ENCODE results near the gene PEX6.

Gene PEX6

GRCh38 chr6:42921801-42922200 is 57.2 kb downstream of the PEX6 start:
- no peak overlapping the region for H3K4me3 ChIP-seq (ENCODE audit: low read depth, low read length)
- TF ChIP-seq CTCF (IDR thresholded peaks at IDR 0.05; ENCODE audit: low read depth, low read length) = no peak

DNA sequence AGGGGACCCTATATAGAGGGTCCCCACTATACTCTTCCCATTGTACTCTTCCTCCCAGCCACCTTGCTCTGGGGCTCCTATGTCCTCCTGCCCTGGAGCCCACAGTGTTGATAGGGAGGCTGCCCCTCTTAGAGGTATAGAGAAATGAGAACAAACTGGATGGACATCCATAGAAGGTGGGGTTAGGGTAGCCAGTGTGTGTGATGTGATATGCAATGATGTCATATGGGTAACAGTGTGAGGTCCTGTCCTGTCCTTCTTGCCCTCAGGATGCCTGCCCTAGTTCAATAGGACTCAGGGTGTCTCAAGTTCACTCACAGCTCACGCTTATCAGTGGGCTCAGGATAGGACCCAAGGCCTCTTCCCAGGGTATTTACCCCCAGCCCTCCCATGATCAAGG is 62.7 kb downstream of the PEX6 start:
- no peak for TF ChIP-seq CTCF (IDR thresholded peaks at IDR 0.05; ENCODE audit: low read depth, low read length)

DNA sequence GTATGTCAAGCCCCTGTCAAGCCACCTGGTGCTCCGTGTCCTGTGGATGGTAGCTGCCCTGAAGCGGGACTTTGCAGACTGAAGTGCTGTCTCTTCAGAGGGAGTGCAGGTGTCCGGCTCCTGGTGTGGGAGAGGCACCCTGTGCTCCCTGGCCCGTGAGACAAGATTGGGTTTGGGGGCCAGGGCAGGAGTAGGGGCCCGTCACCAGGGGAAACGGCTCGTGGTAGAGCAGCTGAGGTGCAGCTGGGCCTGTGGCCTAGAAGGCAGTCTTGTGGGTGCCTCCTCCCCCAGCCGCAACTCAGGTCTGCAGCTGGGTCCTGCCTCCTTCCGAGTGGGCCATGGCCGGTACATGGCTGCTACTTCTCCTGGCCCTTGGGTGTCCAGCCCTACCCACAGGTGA is 63.2 kb downstream of the PEX6 start, which contains the start of gene PTCRA:
TSS of gene PTCRA (plus strand) at position 322 of the 400 bp plus-strand sequence. CDS start at position 339, 17 bp downstream.
- H3K4me3 ChIP-seq (ENCODE audit: low read depth, low read length) = no peak within 1 kb of the TSS
- TF ChIP-seq CTCF (IDR thresholded peaks at IDR 0.05; ENCODE audit: low read depth, low read length) = no peak

More for the DNA sequence above, 62.7 kb downstream of the PEX6 start:
- no peak overlapping the region for H3K4me3 ChIP-seq (ENCODE audit: low read depth, low read length)

- H3K4me3 ChIP-seq (ENCODE audit: low read depth, low read length) = no peak overlapping the region
- TF ChIP-seq CTCF (IDR thresholded peaks at IDR 0.05; ENCODE audit: low read depth, low read length) = no peak
Measured at GRCh38 chr6:42914546-42914945, 64.4 kb downstream of the PEX6 start.
